Uterus (tissue), 2 donors: ENCODE data around the gene PLD1.

Source experiments
- POLR2A ChIP-seq, 2 donors: fragments of 450-650 bp; IDR thresholded peaks; one replicate each; pipeline ENCODE4 v1.6.1; 2016; ENCODE audit warnings: antibody characterized with exemption in 2 of 2, mild to moderate bottlenecking in 1 of 2, moderate library complexity in 1 of 2
- TF ChIP-seq, protein P1 (sequence below), 4 experiments: fragments of 200-600 bp in 2 of 4; fragments of 450-650 bp in 2 of 4; sonication (generic) in 2 of 4; IDR thresholded peaks; one replicate each; pipeline ENCODE4 v1.5.1; 2016 to 2019; ENCODE audit warnings: antibody characterized with exemption in 4 of 4, mild to moderate bottlenecking in 2 of 4, moderate library complexity in 1 of 4

DNA sequence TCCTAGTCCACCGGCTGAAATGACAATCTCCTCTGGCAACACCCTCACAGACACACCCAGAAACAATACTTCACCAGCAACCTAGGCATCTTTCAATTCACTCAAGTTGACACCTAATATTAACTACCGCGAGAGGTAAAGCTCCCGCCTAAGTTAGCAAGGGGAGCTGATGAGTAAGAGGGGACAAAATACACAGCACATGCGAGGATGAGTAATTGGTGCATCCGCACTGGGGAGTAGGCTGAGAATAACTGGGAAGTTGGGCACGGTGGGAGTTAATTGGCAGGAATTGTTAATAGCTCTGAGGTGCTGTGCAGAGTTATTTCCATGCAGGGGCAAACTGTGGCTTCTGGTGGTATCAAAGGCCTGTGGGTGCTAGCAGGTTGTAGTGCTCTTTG lies 14.5 kb upstream of the PLD1 start:
- TF ChIP-seq, protein P1, sequence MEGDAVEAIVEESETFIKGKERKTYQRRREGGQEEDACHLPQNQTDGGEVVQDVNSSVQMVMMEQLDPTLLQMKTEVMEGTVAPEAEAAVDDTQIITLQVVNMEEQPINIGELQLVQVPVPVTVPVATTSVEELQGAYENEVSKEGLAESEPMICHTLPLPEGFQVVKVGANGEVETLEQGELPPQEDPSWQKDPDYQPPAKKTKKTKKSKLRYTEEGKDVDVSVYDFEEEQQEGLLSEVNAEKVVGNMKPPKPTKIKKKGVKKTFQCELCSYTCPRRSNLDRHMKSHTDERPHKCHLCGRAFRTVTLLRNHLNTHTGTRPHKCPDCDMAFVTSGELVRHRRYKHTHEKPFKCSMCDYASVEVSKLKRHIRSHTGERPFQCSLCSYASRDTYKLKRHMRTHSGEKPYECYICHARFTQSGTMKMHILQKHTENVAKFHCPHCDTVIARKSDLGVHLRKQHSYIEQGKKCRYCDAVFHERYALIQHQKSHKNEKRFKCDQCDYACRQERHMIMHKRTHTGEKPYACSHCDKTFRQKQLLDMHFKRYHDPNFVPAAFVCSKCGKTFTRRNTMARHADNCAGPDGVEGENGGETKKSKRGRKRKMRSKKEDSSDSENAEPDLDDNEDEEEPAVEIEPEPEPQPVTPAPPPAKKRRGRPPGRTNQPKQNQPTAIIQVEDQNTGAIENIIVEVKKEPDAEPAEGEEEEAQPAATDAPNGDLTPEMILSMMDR (IDR thresholded peaks at IDR 0.05) = no peak
- no peak for TF ChIP-seq POLR2A (IDR thresholded peaks at IDR 0.05)
